AG10803 (cell line): Measurements from ENCODE around the gene CELA1.

Source experiments
- DNase-seq: peaks from one replicate; pipeline ENCODE4 v3.0.0; 2010; ENCODE audit warnings: low read depth
- H3K4me3 ChIP-seq: 2 replicates; pipeline ENCODE4 v1.5.1; 2011; ENCODE audit warnings: mild to moderate bottlenecking, low read length, control low read depth
- CTCF ChIP-seq: conservative IDR thresholded peaks from 2 replicates; pipeline ENCODE4 v1.5.1; 2011; ENCODE audit warnings: mild to moderate bottlenecking, low read length, control low read depth, inconsistent platforms

CELA1 gene

GRCh38 chr12:51346581-51346980 is at the start of gene CELA1:
TSS of gene CELA1 (minus strand) at chr12:51346679. CDS start at chr12:51346638, 41 bp downstream.
- DNase-seq = no peak
- H3K4me3 ChIP-seq = no peak within 1 kb of the TSS
- TF ChIP-seq CTCF = no peak

- no peak for TF ChIP-seq CTCF
- no peak for DNase-seq
- H3K4me3 ChIP-seq = no peak overlapping the region
Observed at GRCh38 chr12:51395283-51396230, 49.1 kb upstream of the CELA1 start.

DNA sequence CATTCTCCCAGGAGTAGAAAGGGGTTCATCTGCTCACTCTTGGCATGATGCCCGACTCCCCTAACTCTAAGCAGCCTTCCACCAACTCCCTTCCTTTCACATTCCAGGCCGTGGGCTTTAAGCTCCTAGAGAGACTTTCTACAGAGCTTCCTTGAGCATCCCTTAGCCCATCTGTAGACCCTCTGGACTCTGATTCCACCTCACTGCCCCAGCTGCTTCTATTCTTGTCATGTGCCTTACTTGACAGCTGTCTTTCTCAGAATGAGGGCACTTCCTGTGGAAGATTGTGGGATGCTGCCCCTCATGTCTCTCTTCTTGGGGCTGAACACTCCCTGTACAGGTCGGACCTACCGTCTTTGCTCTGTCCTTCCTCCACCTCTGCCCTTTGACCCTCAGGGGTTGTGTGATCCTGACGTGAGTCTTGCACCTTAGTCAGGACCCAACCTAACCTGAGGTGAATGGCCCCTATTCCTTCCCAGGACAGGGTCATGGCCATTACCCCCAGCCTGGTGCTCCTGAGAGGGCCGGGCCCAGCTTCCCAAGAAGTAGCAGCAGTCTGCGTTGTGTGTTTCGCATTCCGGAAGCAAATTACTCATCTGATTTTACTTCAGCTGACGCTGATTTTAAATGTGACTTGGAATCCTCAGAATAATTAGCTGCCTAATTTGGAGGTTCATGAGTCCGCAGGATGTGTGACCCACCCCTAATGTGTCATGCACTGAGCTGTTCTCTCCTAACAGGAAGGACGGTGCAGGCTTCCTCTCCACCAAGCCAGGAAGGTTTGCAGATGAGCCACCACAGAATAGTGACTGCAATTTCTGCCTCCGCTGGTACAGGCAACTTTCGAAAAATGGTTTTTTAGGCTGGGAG is 47.4 kb upstream of the CELA1 start:
- DNase-seq = peak; percentile 92
- no peak overlapping the region for H3K4me3 ChIP-seq
- no peak for TF ChIP-seq CTCF

- DNase-seq = peak; percentile 36
- H3K4me3 ChIP-seq = peak overlapping the region; percentile 34
- TF ChIP-seq CTCF = no peak
Observed at GRCh38 chr12:51392556-51393237, 46.2 kb upstream of the CELA1 start.

DNA sequence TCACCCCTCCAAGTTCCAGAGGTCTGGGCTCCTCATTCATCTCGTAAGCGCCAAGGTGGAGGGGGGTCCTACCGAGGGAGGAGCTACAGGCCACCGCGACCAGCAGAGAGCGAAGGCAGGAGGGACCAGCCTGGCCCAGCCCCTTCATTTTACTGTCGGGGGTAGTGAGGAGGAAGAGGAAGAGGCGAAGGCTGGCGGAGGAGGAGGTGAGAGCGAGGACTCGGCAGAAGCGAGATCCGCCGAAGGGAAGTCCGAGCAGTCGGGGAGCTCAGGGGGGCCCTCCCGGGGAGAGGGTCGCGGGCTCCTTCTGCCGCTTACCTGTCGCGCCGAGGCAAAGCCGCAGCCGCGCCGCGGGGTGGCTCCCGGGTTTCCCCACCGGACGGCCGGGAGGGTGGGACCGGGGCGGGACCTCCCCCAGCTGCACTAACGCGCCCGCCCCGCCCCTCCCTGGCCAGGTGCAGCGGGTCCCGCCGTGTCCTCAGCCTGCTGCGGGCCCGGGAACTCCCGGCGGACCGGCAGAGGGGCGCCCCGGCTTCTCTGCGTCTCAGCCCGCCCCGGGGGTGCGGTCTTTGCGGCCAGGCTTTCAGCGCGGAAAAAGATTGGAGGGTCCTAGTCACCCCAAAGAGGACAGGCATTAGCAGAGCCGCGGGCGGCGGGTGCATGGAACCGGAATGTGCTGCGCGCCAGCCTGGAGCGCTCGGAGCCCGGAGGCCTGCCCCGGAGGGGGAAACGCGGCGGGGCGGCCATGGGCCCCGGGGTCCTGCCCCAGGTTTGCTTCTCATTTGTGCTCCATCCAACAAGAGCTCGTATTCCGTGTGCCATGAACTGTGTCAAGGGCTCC is 45.0 kb upstream of the CELA1 start, which contains the start of gene GALNT6:
Gene GALNT6 (minus strand): TSS at position 124 of the 841 bp plus-strand sequence. CDS start 11,625 bp downstream, outside the sequence.
- no peak for TF ChIP-seq CTCF
- H3K4me3 ChIP-seq = peak within 1 kb of the TSS; percentile 68
- no peak for DNase-seq

DNA sequence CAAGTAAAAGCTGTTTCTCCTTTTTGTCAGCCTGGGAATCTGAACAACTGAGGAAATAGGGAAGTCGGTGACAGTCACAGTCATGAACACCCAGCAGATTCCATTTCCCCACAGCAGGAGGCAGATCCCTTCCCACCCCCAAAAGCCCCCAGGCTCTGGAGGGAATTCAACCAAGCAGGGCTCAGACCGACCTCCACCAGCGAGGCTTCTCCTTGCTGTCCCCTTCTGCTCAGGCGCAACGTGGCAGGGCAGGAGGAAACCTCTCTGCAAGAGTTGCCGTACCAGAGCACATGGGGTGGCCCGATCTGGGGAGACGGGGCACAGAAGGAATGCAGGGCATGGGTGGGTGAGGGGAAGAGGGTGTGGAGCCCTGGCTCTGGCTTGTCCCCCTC is 44.4 kb upstream of the CELA1 start:
- H3K4me3 ChIP-seq = peak overlapping the region; percentile 68
- TF ChIP-seq CTCF = no peak
- DNase-seq = no peak
